Ovary (tissue), 10 donors: Measurements from ENCODE around the gene LYPLAL1. TPM values are rescaled to one million over a fixed set of nuclear protein-coding genes. Genes with fewer than 3 reads are reported as not detected.

ENCODE experiments used
- DNase-seq, 5 donors: peaks; one replicate each; pipeline ENCODE4 v3.0.0-alpha.2; 2019 to 2020
- H3K27ac ChIP-seq, 2 donors: fragments of 200-600 bp; one replicate each; pipeline versions ENCODE4 v1.5.1 to v1.8.0; 2019 to 2022
- H3K27me3 ChIP-seq: fragments of 200-600 bp; one replicate; pipeline ENCODE4 v1.8.0; 2022
- H3K36me3 ChIP-seq: fragments of 200-600 bp; sonication (generic); one replicate; pipeline ENCODE4 v1.5.1; 2019
- H3K4me1 ChIP-seq: one replicate; pipeline ENCODE4 v1.8.1; 2013; ENCODE audit warnings: mild to moderate bottlenecking, moderate library complexity; ENCODE audit not compliant: insufficient read depth
- H3K4me3 ChIP-seq: fragments of 200-600 bp; sonication (generic); one replicate; pipeline ENCODE4 v1.5.1; 2017
- H3K9me3 ChIP-seq, 2 donors: fragments of 200-600 bp in 1 of 2; sonication (generic) in 1 of 2; one replicate each; pipeline versions ENCODE4 v1.5.1 to v1.8.1; 2013 to 2019; ENCODE audit warnings: mild to moderate bottlenecking in 1 of 2, moderate library complexity in 1 of 2
- CTCF ChIP-seq, 3 donors: fragments of 450-650 bp in 2 of 3; fragments of 200-600 bp in 1 of 3; IDR thresholded peaks; one replicate each; pipeline versions ENCODE4 v1.5.1 to v1.8.0; 2016 to 2022; ENCODE audit warnings: antibody characterized with exemption in 3 of 3, mild to moderate bottlenecking in 1 of 3
- EP300 ChIP-seq: sonication (generic); formaldehyde crosslinking; IDR thresholded peaks from one replicate; pipeline ENCODE4 v1.6.1; 2017; ENCODE audit warnings: antibody characterized with exemption
- POLR2A ChIP-seq: fragments of 450-650 bp; IDR thresholded peaks from one replicate; pipeline ENCODE4 v1.6.1; 2017; ENCODE audit warnings: antibody characterized with exemption, mild to moderate bottlenecking, moderate library complexity
- WGBS, 3 donors: extraction: QIAGEN DNeasy Blood & Tissue Kit in 1 of 3; methylation state at CpG; one replicate each; pipeline versions ENCODE4 v1.1.5 to v1.1.7; 2013 to 2017; 5-methylcytosine and 5-hydroxymethylcytosine counted together
- intact Hi-C, 4 donors: fragments of 100-400 bp; cut with DNase I; formaldehyde crosslinking; loops; one replicate each; pipeline versions ENCODE4 v1.11.0 to v1.15.1; 2022 to 2023
- long read RNA-seq, 3 donors: library from polyadenylated mRNA in 2 of 3; unstranded in 2 of 3; transcript quantifications; one replicate each; pipeline ENCODE4 v2.0.0 and lab custom pipeline, GENCODE V29; 2021 to 2026
- polyA plus RNA-seq, 2 donors: library from polyadenylated mRNA; stranded (reverse); fragments of 200-250 nt in 1 of 2; fragments of 350-450 nt in 1 of 2; fragmentation: Illumina TruSeq in 1 of 2; extraction: RNeasy Lipid Tissue Mini Kit (QIAGEN cat#74804) in 1 of 2; gene quantifications; one replicate each; pipeline ENCODE4 v1.2.3, GENCODE V29; 2013 to 2014
- total RNA-seq, 7 donors: library from RNA; depleted of rRNA in 2 of 7; stranded (reverse); fragments of >200 nt in 2 of 7; fragmentation: NEBNext Ultra II Directional in 3 of 7; extraction: Animal tissue kit (Norgen Biotek cat#: 25700) in 3 of 7; gene quantifications; one replicate each; pipeline versions ENCODE4 v1.1.0 to v1.2.4, GENCODE V29; 2016 to 2023
- donor health status: DM: no; HTN: no; CAD: no; lungs with moderate emphysema.
- donor health status: DM: no; HTN: no; CAD: no.
- donor health status: Bipolar disorder and iron deficiency.
- donor health status: DM: yes; HTN: yes; CAD: no.
- donor health status: DM: no; HTN: no; CAD: no.
- donor health status: DM: yes; HTN: yes; CAD: no.

LYPLAL1 gene
- 10 to 100 TPM; 25.3 to 43.8 (median 36.8) TPM for total RNA-seq
- 10 to 100 TPM; 14.7 to 36.8 TPM for polyA plus RNA-seq
- long read RNA-seq, donor 1, transcript LYPLAL1-202 (5 exons, 1,898 nt) = major isoform, 14 of 28 reads
- long read RNA-seq, donor 1, partial matches to known transcripts = 2 of 28 reads
- long read RNA-seq, donor 1, other reads (novel, unspliced or antisense) = 7 of 28 reads
- long read RNA-seq, donor 2, transcript LYPLAL1-202 (5 exons, 1,898 nt) = major isoform, 13 of 17 reads
- long read RNA-seq, donor 2, partial matches to known transcripts = 0 of 17 reads
- long read RNA-seq, donor 2, other reads (novel, unspliced or antisense) = 0 of 17 reads
- long read RNA-seq, donor 3, transcript LYPLAL1-202 (5 exons, 1,898 nt) = major isoform, 16 of 21 reads
- long read RNA-seq, donor 3, partial matches to known transcripts = 0 of 21 reads
- long read RNA-seq, donor 3, other reads (novel, unspliced or antisense) = 3 of 21 reads

DNA sequence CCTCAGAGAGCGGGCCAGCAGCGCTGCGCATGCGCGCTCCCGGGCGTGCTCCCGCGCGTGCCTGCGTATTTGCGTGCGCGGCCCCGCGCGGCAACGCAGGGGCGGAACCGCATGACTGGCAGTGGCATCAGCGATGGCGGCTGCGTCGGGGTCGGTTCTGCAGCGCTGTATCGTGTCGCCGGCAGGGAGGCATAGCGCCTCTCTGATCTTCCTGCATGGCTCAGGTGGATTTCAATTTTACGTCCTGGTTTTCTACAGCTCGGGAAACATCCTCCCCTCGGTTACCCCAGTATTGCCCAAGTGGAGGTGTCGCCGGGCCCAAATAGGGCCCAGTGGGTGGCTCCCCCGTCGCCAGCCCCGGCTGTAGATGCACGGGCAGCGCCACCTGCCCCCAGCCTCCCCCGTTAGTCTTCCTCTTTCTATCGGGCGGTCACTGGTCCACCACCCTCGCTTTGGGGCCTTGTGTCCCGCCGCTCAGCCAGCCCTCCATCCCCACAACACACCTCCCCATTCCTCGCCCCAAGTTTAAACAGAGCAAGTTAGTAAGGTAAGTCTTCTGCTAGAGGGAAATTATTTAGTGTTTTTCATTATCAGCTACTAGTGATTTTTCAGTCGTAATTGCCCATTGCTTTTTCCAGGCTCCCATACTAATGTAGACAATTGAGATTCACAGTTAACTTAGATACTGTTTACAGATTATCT lies at the start of gene LYPLAL1:
Gene LYPLAL1, plus strand, starts transcription at position 121 of the 702 bp plus-strand sequence. Its CDS starts 13 bp downstream, at position 134.
- intact Hi-C loops = loop anchor here in 1 of 4 donors (10.0 kb wide), 1 partner anchor 829 kb away; the partner anchor contains the start of gene TGFB2
- peaks cover 7% of the 10 kb centered on the region for H3K4me1 ChIP-seq
- TF ChIP-seq POLR2A = peak; percentile 83
- TF ChIP-seq EP300 = no peak

GRCh38 chr1:219124163-219124562 lies 49.5 kb upstream of the LYPLAL1 start:
- H3K4me3 ChIP-seq = no peak overlapping the region
- TF ChIP-seq CTCF (IDR thresholded peaks at IDR 0.05) = no peak
- TF ChIP-seq POLR2A = no peak
- no peak for TF ChIP-seq EP300
- no peaks in the 10 kb centered on the region for H3K36me3 ChIP-seq
- WGBS, 3 donors = 65 to 74% (median 71%) methylated on average over 5 of the region's 5 CpGs
- no peak overlapping the region for H3K27ac ChIP-seq
- peaks cover 6% of the 10 kb centered on the region for H3K4me1 ChIP-seq
- H3K9me3 ChIP-seq = no peaks in the 10 kb centered on the region
- H3K27me3 ChIP-seq = no peaks in the 10 kb centered on the region
- intact Hi-C loops = no loop called here
- DNase-seq = no peak

More for the DNA sequence above, at the start of gene LYPLAL1:
- WGBS, 3 donors = 0 to 1% (median 1%) methylated on average over 44 to 48 of the region's 48 CpGs
- Histone ChIP-seq H3K9me3 (no peaks in the 10 kb centered on the region), H3K36me3 (no peaks in the 10 kb centered on the region), H3K4me3 (peak within 1 kb of the TSS; percentile 87), H3K27ac (peak within 1 kb of the TSS; percentile 73 to 82), H3K27me3 (no peaks in the 10 kb centered on the region)
- DNase-seq = peak; percentile 86 to 94 (median 91)

- Histone ChIP-seq H3K9me3 (no peaks in the 10 kb centered on the region), H3K36me3 (no peaks in the 10 kb centered on the region), H3K27me3 (no peaks in the 10 kb centered on the region), H3K4me3 (no peak overlapping the region), H3K4me1 (peaks cover 6% of the 10 kb centered on the region), H3K27ac (no peak overlapping the region)
- intact Hi-C loops = no loop called here
- no peak for TF ChIP-seq EP300
- TF ChIP-seq CTCF (IDR thresholded peaks at IDR 0.05) = no peak
- no peak for TF ChIP-seq POLR2A
- WGBS, 3 donors = 96 to 100% (median 98%) methylated on average over 4 of the region's 4 CpGs
- DNase-seq = no peak
These were observed 48.3 kb upstream of the LYPLAL1 start for GRCh38 chr1:219125342-219125741.

GRCh38 chr1:219126377-219126776 lies 47.3 kb upstream of the LYPLAL1 start:
- H3K36me3 ChIP-seq = no peaks in the 10 kb centered on the region
- H3K4me3 ChIP-seq = no peak overlapping the region
- no peak for TF ChIP-seq CTCF (IDR thresholded peaks at IDR 0.05)
- WGBS, 3 donors = 19 to 29% (median 24%) methylated on average over 2 of the region's 2 CpGs
- no peaks in the 10 kb centered on the region for H3K27me3 ChIP-seq
- H3K27ac ChIP-seq = no peak overlapping the region
- H3K4me1 ChIP-seq = peaks cover 6% of the 10 kb centered on the region
- H3K9me3 ChIP-seq = no peaks in the 10 kb centered on the region
- DNase-seq = no peak
- intact Hi-C loops = no loop called here
